Measurements from ENCODE around the gene TRPM6. TPM values are rescaled to one million over a fixed set of nuclear protein-coding genes. Genes with fewer than 3 reads are reported as not detected.

Gene TRPM6
- total and polyA plus RNA-seq, 2 experiments from 2014 or later = 0.23 to 0.87 TPM

GRCh38 chr9:74696520-74696919 lies 191.2 kb downstream of the TRPM6 start:
- Histone ChIP-seq H3K27ac (ENCODE audit: low read depth) (no peak overlapping the region), H3K27me3 (ENCODE audit: insufficient read depth) (no peaks in the 10 kb centered on the region), H3K4me1 (ENCODE audit: insufficient read depth) (no peaks in the 10 kb centered on the region), H3K36me3 (ENCODE audit: insufficient read depth) (no peaks in the 10 kb centered on the region), H3K4me3 (no peak overlapping the region), H3K79me2 (replicated peaks; ENCODE audit: insufficient read depth) (no peaks in the 10 kb centered on the region), H4K20me1 (replicated peaks; ENCODE audit: insufficient read depth) (no peaks in the 10 kb centered on the region), H2AFZ (no peak overlapping the region), H3F3A (replicated peaks; ENCODE audit: low read depth) (no peaks in the 10 kb centered on the region), H3K4me2 (no peak overlapping the region), H3K9me2 (ENCODE audit: insufficient read depth) (0 out of 2 replicates have a peak, but pooled peaks cover 4% of the 10 kb centered on the region)
- no peak overlapping the region for H3K4me3 Mint-ChIP-seq
- no peaks in the 10 kb centered on the region for H3K4me1 Mint-ChIP-seq
- no peak overlapping the region for H3K27ac Mint-ChIP-seq
- TF ChIP-seq STAT1 (IDR thresholded peaks at IDR 0.05; ENCODE audit: unreplicated experiment) (no peak), CTCF (conservative IDR thresholded peaks at IDR 0.05; ENCODE audit: low read depth in 2 of 2) (peak; percentile 49 to 57)
- peak; percentile 41 for DNase-seq (ENCODE audit: low spot score)
- no peaks in the 10 kb centered on the region for H3K36me3 Mint-ChIP-seq (ENCODE audit: low read depth)
- peaks cover 2% of the 10 kb centered on the region for H3K27me3 Mint-ChIP-seq (ENCODE audit: insufficient read depth, low read depth, poor library complexity)
- no peaks in the 10 kb centered on the region for H3K9me3 Mint-ChIP-seq
- peak; percentile 75 for ATAC-seq

- Mint-ChIP-seq H3K27ac (no peak overlapping the region), H3K36me3 (ENCODE audit: low read depth) (no peaks in the 10 kb centered on the region), H3K9me3 (no peaks in the 10 kb centered on the region; the same call in 2 of the 3 replicates)
Observed at GRCh38 chr9:74691058-74691457, 196.7 kb downstream of the TRPM6 start.

More at GRCh38 chr9:74691058-74691457, 196.7 kb downstream of the TRPM6 start:
- H3K4me1 ChIP-seq (ENCODE audit: insufficient read depth) = no peaks in the 10 kb centered on the region
- DNase-seq (ENCODE audit: low spot score) (no peak), ATAC-seq (no peak)
- H3K36me3 ChIP-seq (ENCODE audit: insufficient read depth) = no peaks in the 10 kb centered on the region
- H3K9me2 ChIP-seq (ENCODE audit: insufficient read depth) = no peaks in the 10 kb centered on the region
- peaks cover 2% of the 10 kb centered on the region for H3K27me3 Mint-ChIP-seq (ENCODE audit: insufficient read depth, low read depth, poor library complexity)
- H3K4me2 ChIP-seq = no peak overlapping the region
- no peak overlapping the region for H2AFZ ChIP-seq
- H3K4me3 Mint-ChIP-seq = no peak overlapping the region
- no peak overlapping the region for H3K4me3 ChIP-seq
- TF ChIP-seq REST (IDR thresholded peaks at IDR 0.05; ENCODE audit: unreplicated experiment) (no peak), STAT1 (IDR thresholded peaks at IDR 0.05; ENCODE audit: unreplicated experiment) (no peak), POLR2AphosphoS5 (IDR thresholded peaks at IDR 0.05; ENCODE audit: low read depth) (no peak), CTCF (conservative IDR thresholded peaks at IDR 0.05; ENCODE audit: low read depth in 2 of 2) (no peak), ZNF331 (CRISPR knock-in tag; IDR thresholded peaks at IDR 0.05; ENCODE audit: low read depth) (no peak)
- H3K27me3 ChIP-seq (ENCODE audit: insufficient read depth) = no peaks in the 10 kb centered on the region
- H4K20me1 ChIP-seq (replicated peaks; ENCODE audit: insufficient read depth) = no peaks in the 10 kb centered on the region
- no peaks in the 10 kb centered on the region for H3K79me2 ChIP-seq (replicated peaks; ENCODE audit: insufficient read depth)
- no peak overlapping the region for H3K27ac ChIP-seq (ENCODE audit: low read depth)
- no peaks in the 10 kb centered on the region for H3F3A ChIP-seq (replicated peaks; ENCODE audit: low read depth)
- H3K4me1 Mint-ChIP-seq = no peaks in the 10 kb centered on the region; the same call in 2 of the 3 replicates
